DMS153 treated with DMSO at 0.1 percent for 48 hours (cell line): Measurements from ENCODE around the gene ANGPTL8.

Experiments
- DNase-seq: peaks from one replicate; lab custom pipeline; 2025; ENCODE audit not compliant: unreplicated experiment; lab: John Stamatoyannopoulos, UW

The ANGPTL8 gene

DNA sequence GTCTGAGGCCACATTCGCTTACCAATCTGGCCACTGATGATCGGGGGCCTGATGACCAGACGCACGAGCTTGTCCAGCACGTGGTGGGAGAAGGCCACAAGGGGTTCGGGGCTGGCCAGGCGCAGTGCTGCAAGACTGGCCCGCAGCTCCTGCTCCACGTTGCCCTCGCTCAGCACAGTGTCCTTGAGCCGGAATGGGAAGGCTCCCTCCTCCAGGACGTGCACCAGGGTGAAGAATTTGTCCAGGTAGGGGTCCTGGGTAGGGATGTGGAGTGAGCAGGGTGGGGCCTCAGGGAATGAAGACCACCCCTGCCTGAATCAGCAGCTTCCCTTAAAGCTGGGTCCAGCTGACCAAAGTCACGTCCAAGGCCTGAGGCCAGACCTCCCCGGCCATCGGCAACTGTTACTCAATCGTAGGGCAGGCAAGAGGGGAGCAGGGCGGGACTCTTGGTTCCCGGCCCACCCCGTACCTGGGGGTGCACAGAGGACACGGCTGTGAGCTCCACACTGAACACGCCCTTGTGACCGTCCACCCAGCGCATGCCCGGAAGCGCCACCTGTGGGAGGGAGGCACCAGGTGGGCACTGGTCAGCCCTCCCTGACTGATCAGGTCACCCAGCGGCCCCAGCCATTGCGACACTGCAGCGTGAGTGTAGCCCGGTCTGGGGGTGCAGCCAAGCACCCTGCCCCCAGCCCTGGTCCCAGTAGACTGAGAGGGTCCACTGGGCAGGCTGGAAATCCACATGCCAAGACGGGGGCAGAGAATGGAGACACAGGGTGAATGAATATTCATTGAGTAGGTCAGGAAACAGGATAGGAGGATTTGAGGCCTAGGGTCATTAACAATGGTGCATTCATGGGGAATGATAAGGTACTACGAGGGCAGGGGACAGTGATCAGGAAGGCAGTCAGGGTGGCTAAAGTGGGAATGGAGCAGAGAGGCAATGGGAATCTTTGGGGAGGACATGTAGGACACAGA lies 2.8 kb upstream of the ANGPTL8 start:
- no peak for DNase-seq

DNA sequence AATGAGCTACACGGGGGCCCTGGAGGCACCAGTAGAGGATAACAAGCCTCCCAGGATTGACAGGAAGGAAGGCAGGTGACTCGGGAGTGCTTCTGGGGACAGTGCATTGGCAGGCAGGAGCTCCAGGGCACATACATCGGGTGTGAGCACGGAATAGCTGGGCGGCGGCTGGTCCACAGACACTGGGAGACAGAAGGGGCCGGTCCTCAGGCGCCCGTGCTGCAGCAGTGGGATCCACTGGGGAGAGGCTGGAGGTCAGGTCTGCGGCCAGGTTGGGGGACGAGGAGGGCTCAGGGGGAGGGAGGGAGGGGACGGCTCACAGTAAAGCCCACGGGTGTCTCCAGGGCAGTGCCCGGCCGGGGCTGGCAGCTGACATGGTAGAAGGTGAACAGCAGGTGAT lies 2.1 kb upstream of the ANGPTL8 start:
- no peak for DNase-seq

DNA sequence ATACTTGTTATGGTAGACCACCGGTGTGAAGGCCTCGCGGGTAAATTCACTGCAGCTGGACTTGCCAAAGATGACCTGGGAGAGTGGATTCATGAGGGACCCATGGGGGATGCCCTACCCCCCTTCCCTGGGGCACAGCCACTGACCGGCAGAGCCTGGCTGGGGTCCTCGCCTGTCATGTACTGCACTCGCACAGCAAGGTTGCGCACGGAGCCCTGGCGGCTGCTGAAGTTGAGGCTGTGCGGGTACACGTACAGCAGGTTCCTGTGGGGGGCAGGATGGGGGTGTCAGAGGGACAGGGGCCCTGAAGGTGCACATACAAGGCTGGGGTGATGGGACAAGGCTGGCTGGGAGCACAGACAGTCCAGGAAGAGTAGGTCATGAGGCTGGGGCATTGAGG lies 1.4 kb upstream of the ANGPTL8 start:
- no peak for DNase-seq

DNA sequence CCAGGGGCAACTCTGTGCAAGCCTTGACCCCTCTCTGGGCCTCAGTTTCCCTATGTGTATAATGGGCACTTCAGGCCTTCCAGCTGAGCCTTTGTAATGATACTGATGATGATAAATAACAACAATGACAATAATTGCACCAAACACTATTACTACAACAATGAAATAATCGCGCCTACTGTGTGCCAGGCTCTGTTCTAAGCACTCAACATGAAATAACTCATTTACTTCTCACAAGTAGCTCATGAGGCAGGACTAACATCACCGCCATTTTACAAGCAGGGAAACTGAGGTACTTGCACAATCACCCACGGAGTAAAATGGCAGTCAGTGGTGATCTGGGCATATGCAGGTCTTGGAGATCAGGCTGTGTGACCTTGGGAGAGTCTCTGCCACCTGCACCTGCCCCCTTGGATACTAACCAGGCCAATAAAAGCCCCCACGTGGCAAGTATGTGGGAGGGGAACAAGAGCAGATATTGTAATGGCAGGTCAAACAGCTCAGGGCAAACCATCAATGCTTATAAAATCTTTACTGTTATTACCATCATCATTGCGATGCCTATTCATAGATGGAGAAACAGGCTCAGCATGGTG lies 540 bp upstream of the ANGPTL8 start:
- DNase-seq: no peak

DNA sequence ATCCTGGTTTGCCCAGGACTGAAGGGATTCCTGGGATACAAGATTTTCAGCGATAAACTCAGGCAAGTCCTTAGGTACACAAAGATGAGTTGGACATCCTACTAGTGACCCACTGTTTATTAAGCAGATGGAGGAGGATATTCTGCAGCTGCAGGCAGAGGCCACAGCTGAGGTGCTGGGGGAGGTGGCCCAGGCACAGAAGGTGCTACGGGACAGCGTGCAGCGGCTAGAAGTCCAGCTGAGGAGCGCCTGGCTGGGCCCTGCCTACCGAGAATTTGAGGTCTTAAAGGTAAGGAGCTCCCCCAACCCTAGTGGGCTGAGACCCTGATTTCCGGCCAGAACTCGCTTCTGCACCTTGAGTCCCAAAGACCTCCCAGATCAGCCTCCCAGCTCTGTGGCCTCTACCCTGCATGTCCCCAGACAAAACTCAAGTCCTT lies 607 bp downstream of the ANGPTL8 start:
- no peak for DNase-seq

DNA sequence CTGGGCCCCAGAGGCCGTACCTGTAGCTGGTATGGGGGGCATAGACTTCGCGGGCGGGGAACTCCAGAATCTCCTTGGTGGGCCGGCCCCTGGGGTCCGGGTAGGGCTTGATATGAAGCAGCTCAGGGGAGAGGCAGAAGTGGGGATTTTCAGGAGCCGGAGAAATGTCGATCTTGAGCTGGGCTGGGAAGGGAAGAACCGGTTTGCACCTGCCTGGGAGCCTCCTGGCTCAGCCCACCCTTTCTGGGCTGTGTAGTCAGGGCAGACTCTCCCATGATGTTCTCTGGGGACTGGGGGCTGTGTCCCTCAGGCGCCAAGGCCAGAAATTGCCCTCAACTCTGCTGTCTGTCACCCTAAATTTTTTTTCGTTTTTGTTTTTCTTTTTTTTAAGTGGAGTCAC lies 2.6 kb downstream of the ANGPTL8 start:
- DNase-seq: no peak

DNA sequence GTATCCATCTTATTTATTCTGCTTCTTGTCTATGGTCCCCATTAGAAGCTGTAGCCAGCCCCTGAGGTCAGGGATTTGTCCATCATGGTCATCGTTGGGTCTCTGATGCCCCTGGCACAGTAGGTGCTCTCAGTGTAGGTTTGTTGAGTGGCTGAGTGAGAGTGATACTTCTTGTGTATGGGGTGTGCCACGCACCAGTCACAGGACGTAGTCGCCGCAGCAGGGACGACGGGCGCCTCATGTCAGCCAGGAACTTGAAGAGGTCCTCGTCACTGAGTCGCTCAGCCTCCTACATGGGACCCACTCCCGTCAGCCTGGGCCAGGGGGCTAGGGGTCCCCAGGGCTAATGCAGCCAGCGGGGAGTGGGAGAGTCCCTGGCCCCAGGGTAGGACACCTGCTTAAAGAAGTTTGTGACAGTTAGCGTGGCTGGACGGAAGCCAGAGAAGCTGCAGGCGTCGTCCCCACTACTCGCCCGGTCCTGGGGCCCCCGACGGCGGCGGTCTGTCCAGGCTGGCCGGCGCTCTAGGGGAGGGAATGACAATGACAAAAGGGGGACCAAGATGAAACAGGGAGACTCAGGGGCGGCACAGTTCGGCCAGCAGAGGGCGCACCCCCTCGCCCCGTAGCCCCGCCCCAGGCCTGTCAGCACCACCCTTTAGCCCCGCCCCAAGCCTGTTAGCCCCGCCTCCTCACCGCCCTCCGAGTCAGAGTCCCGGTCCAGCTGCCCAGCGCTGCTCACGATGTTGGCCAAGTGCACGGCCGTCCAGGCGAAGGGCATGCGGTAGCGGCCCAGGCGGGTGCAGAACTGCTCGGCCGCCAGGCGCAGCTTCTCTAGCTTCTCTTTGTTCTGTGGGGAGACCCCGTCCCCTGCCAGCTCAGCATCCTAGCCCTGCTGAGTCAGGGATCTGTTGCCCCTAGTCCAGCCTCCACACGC lies 3.7 kb downstream of the ANGPTL8 start:
- peak; percentile 9 for DNase-seq

DNA sequence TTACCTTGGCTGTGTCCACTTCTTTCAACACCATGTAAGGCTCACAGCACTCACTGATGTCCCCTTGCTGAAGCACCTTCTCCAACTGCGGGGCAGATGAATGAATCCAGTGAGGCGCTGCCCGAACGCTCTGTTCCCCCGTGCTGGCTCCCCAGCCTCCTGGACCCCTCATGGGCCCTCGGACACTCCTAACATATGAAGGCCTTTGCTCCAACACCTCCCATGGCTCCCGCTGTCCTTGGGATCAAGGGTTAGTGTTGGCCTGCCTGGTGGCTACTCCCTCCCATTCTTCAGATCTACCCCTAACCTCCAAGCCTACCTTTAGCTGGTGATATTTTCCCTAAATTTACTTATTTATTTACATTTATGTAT lies 4.4 kb downstream of the ANGPTL8 start:
- DNase-seq: no peak

DNA sequence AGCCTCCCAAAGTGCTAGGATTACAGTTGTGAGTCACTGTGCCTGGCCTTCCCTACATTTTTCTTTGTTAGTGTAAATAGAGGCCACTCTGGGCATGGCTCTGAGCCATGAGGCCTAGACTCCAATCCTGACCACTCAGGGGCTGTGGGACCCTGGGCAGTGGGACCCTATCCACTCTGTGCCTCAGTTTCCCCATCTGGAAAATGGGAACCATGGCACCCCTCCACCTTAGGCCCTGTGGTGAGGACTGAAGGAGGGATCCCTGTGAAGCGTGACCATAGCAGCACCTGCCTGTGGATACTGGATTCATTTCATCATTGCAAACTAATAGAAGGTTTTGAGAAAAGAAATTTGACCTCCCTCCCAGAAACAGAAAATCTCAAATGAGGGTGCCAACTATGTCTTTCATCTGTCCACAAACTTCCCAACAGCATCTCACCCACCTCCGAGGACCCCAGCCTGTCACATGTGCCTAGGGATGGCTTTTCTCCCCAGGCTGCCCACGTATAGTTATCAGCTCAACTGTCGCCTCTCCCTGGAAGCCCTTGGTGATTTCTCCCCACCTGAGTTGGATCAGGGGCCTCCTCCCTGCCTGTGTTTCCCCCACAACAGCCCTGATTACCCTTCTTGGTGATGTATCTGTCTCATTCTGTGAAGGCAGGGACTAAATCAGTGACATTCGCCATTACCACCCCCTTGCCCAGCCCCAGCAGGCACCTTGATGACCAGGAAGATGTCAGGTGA lies 5.6 kb downstream of the ANGPTL8 start:
- DNase-seq: no peak

DNA sequence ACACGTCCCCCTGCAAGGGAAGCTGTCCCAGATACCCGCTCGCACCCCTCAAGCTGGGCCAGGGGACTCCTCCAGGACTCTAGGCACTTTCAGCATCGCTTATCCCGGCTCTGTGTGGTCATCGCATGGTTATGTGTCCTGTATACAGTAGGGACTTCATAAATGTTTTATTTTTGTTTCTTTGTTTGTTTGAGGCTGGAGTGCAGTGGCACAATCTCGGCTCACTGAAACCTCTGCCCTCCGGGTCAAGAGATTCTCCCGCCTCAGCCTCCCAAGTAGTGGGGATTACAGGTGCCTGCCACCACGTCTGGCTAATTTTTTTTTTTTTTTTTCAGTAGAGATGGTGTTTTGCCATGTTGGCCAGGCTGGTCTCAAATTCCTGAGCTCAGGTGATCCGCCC lies 7.5 kb downstream of the ANGPTL8 start:
- DNase-seq: no peak

DNA sequence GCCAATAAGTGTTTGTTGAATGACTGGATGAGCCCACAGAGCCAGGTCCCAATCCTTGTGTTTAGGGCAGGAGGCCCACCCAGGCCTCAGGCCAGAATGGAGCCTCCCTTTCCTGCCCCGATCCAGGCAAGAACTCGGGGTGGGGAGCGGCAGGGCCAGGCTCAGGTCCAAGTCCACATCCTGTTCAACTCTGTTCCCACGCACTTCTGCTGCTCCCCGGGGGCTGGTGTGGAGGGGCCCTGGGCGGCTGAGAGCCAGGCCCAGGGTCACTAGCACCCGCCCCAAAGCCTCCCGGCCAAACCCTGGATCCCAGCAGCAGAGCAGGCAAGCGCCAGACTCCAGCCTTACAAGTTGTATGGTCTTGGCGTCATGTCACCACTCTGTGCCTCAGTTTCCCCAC lies 8.0 kb downstream of the ANGPTL8 start:
- DNase-seq: no peak

DNA sequence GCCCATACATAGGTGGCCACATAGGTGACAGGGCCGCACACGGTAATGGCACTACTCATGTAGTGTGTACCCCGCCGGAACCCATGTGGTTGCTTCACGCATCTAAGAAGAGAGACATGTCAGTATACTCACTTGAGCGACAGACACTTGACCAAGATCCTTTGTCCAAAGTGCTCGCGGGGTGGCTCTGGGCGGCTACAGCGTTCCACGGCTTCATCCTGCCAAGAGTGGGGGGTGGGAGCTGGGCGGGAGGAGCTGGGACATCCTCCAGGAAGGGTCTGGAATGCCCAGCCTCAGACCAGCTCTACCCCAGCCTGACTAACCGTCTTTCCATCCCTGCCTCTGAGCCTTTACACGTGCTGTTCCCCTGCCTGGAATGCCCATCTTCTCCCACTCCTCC lies 8.5 kb downstream of the ANGPTL8 start:
- no peak for DNase-seq

DNA sequence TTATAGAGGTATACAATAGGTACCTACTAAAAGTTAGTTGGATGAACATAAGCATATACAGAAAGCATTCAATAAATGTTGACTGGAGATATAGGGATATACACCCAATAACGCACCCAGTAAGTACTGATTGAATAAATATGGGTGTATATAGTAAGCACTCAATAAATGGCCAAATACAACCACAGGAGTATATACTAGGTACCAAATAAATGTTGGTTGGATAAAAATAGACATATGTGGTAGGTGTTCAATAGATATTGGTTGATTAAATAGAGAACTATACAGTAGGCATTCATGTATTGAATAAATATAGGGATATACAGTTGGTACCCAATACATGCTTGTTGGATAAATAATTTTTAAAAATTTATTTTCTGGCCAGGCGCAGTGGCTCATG lies 9.4 kb downstream of the ANGPTL8 start:
- DNase-seq: no peak

DNA sequence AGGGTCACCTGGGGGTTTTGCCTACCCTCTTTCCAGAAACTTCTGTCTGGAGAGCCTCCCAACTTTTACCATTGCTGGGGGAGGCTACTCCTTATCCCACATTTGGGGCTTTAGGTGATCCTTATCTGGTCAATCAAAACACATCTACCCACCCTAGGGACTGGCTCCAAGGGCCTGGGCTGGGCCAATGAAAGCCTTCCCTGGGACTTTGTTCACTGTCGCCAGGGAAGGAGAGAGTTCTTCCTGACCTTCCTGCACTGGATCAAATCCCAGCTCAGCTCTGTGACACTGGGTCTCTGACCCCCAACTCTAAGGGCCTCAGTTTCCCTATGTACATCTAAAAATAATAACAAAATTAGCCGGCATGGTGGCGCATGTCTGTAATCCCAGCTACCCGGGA lies 11.8 kb downstream of the ANGPTL8 start:
- no peak for DNase-seq

DNA sequence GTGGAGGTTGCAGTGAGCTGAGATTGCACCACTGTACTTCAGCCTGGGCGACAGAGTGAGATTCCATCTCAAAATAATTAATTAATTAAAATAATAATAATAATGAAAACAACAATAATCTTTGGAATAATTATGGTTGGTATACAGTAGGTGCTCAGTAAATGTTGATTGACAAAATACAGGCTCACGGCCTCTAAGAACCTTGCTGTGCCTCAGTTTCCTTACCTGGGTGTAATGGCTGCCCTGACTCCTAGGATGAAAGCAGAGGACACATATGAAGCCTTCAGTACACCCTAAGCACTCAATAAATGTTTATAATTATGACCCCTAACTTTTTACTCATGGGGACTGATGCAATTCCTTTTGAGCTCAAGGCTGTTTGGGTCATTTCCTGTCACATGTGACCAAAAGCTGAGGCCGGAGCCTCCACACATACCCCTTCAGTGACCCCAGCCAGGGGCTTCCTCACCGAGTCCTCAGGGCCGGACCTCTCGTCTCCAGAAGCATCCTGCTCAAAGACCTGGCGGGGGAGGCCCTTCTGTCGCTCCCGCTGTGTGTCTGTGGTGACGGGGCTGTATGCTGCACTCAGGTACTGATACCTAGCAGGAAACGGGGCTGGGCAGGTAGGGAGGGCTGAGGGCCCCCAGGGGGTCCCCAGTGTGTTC lies 12.4 kb downstream of the ANGPTL8 start:
- DNase-seq: no peak

DNA sequence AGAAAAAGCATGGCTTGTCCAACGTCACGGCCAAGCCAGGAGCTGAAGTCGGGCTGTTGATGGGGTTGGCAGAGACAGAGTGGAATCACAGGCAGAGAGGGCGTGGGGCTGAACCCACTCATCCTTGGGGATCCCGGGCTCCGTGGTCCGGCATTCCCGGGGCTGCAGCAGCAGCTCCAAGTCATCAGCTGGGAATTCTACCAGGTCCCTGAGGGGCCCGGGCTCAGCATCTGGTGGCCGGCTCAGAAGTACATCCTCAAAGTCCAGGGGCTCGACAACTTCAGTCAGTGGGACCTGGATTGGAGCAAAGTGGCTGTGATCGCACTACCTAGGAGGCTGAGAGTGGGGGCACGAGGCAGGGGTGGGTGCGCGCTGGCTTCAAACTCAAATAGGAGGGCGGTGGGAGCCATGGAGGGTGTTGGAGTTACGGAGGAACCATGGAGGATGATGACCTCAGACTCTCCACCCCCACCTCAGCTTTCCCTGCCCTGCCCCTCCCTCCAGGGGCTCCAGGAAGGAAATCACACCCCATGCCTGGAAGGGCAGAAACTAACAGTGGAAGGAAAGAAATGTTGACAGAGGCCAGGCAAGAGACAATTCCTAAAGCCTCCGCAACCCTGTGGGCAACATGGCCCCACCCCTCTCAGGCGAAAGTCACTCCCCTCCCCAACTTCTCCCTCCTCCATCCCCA lies 13.4 kb downstream of the ANGPTL8 start:
- no peak for DNase-seq

DNA sequence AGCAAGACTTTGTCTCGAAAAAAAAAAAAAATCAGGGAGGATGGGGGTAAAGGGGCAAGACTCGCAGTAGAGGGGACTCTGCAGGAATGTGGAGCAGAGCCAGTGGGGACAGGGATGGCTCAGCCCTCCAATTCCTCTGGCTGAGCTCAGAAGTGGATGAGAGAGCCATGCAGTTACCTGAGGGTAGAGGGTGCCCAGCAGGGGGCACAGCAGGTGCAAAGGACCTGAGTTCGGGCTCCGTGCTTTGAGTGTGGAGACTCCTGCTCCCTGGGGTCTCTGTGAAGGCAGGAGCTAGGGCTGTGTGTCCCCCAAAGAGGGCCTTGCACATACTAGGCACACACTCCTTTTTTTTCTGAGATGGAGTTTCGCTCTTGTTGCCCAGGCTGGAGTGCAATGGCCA lies 15.2 kb downstream of the ANGPTL8 start:
- DNase-seq: no peak

DNA sequence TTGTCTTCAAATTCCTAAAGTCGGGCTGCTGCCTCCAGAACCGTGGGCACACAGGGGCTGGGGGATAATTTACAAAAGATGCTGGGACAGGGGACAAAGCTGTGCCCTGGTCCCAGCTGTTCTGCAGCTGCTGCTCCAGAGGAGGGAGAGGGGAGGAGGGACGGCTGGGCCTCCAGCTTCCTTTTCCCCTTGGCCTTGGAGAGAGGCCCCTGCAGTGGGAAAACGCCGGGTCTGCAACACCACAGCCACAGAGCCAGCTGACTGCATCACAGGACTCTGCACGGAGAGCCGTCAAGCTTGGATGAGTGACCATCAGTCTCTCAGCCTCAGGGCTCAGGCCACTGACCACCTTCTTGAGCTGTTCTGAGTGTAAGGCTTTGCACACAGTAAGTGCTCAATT lies 16.8 kb downstream of the ANGPTL8 start:
- DNase-seq: no peak

DNA sequence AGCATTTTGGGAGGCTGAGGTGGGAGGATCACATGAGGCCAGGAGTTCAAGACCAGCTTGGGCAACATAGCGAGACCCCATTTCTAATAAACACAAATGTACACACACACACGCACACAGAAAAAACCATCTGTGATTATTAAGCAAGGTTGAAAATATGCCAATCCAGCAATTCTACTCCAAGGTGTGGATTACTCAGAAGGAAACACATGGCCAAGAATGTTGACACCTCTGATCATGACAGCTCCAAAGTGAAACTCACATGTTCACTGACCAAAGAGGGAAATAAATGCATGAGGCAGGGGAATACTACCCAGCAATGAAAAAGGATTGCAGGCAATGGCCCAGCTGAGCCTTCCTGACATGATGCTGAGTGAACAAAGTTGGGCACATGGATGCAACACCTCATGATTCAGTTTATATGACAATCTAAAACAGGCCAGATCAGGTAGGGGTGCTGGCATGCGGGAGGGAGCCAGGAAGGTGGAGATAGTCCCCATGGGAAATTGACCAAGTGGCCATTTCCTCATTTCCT lies 18.5 kb downstream of the ANGPTL8 start:
- no peak for DNase-seq
